HL-60/S4 (cell line): ENCODE results near the gene MED17.

Source experiments
- in situ Hi-C: fragments of 300-500 bp; cut with MboI; formaldehyde crosslinking; loops from 2 replicates; pipeline ENCODE4 v1.14.3; 2022; ENCODE audit warnings: low sequenced_read_pairs

MED17 gene

GRCh38 chr11:93846411-93846810 lies 62.3 kb downstream of the MED17 start:
- in situ Hi-C loops, result no loop called here

DNA sequence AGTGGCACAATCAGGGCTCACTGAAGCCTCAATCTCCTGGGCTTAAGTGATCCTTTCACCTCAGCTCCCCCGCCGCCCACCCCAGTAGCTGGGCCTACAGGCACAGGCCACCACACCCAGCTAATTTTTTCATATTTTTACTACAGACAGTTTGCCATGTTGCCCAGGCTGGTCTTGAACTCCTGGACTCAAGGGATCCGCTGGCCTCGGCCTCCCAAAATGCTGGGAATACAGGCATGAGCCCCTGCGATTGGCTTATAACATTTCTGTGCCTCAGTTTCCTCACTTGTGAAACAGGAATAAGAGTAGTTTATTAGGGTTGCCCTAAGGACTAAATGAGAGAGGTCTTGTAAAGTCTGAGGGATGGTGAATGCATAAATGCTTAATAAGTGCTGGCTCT lies 65.1 kb downstream of the MED17 start:
- in situ Hi-C loops, result no loop called here

DNA sequence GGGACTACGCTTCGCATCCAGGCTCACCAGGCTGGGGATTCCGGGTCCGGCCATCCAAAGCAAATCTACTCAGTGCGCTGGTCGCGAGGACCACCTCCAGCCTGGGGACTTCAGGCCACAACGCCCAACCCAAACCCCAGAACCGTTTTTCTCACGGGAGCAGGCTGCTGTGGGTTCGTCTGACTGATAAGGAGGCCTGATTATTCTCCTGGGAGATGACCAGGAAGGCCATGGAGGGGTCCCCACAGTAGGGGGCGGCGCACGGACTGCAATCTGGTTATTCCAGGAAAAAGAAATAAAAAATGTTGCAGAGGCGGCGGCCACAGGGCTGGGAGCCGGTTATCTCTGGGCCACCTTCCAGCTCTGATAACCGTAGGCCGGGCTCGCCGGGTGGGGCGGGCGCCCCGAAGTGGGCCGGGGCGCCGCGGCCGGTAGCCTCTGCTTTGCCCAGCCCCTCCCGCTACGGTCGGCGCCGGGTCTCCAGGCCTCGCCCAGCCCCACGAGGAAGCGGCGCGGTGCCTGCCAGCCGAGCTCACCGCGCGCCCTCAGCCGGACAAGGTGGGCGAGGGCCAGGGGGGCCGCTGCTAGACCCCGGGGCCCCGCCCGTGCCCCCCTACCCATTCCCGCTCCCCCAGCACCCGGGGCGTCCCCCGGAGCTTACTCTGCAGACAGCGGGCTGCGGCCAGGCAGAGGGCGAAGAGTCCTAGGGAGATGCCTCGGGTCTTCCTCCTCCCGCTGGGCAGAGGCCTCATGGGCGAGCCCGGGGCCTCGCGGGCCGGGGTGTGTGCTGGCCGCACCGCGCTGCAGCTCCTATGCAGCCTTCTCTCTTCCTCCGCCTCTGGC lies 65.9 kb downstream of the MED17 start:
- in situ Hi-C loops, result no loop called here

DNA sequence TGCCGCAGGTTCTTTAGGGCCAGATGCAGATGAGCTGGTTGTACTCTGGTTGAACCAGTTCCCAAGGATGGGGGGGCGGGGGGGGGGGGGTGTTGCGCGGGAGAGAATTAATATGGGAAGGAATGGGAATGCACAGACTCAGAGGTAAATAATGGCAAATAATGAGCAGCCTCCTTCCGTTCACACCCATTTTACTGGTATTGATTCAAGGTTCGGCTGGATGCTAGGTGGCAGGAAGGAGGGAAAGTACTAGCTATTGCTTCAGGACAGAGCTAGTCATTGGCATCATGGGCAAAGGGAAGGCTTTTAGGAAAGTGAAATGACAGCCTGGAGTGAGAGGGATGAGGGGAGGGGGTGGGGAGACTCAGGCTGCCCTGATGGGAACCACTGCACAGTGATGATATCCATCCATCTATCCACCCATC lies 66.5 kb downstream of the MED17 start, which contains the start of gene VSTM5:
TSS of gene VSTM5 (minus strand) at position 25 of the 425 bp plus-strand sequence. CDS start 116 bp downstream, outside the sequence.
- in situ Hi-C loops, result no loop called here

GRCh38 chr11:93852242-93852641 lies 68.2 kb downstream of the MED17 start:
- in situ Hi-C loops, result no loop called here

DNA sequence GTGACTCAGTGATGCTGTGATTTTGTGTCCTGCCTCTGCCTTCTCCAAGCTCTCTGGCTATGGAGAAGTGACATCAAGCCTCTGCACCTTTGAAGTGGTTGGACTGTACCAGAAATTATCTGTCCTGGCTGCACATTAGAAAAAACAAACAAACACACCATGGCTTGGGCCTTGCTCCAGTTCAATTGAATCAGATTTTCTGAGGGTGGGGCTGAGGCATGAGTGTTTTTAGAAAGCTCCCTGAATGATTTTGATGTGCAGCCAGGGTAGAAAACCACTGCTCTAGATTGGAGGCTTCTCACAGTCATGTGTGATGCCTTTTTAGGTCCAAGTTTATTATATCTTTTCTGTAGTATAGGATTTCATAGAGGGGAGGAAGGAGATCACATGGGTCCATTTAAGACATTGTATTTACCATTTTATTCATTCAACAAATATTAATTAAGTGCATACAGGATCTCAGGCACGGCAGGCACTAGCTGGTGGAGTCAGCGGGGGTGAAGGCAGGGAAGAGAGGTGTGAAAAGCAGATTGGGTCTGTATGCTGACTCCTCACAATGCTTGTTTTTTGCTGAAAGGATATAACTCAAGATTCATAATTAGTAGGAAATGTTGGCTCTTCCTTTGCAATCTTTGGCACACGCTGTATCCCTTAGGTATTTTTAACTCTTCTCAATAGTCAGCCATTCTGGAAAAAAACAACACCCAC lies 73.5 kb downstream of the MED17 start:
- in situ Hi-C loops, result no loop called here

GRCh38 chr11:93858121-93858775 lies 74.2 kb downstream of the MED17 start:
- in situ Hi-C loops, result no loop called here

GRCh38 chr11:93861808-93862207 lies 77.7 kb downstream of the MED17 start:
- in situ Hi-C loops, result no loop called here
